GM21717 (cell line): ENCODE data around the gene SPTLC2.

ENCODE experiments used
- ATAC-seq: cut with Tn5 transposase; IDR thresholded peaks from one replicate; pipeline ENCODE4 v1.9.1; 2021; ENCODE audit warnings: mild to moderate bottlenecking, moderate library complexity; ENCODE audit not compliant: unreplicated experiment

The SPTLC2 gene

DNA sequence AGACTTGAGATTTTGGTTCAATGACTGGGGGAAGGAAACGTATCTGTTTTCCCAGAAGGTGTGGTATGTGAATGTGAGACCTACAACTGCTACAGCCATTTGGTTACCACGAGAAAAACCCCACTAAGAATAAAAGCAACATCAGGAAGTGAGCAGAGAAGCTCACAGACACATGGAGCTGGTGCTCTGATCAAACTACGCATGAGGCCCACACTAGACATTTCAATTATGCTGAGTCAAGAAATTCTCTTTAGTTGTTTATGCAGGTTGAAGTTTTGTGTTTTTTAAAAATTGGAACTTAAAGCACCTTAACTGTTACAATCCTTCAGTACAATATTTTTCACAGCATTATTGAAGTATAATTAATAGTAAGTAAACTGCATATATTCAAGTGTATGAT is 8.9 kb upstream of the SPTLC2 start:
- ATAC-seq: no peak

DNA sequence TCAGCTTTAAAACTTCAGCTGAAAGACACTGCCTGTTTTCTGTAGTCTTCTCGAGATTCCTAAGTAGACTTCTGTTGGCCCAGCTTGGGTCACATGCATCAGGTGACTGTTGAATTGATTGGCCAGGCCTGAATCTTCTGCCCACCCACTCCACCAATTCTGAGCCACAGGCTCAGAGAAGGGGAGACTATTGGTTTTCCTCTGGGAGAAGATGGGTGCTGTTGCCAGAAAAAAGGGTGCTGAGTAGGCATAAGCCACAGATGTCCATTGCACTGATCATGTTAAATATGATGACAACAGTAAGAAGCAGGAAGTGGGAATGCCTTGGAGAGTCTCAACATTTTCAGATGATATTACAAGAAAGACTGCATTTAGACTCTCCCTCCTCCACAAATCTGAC is 6.8 kb upstream of the SPTLC2 start:
- no peak for ATAC-seq

DNA sequence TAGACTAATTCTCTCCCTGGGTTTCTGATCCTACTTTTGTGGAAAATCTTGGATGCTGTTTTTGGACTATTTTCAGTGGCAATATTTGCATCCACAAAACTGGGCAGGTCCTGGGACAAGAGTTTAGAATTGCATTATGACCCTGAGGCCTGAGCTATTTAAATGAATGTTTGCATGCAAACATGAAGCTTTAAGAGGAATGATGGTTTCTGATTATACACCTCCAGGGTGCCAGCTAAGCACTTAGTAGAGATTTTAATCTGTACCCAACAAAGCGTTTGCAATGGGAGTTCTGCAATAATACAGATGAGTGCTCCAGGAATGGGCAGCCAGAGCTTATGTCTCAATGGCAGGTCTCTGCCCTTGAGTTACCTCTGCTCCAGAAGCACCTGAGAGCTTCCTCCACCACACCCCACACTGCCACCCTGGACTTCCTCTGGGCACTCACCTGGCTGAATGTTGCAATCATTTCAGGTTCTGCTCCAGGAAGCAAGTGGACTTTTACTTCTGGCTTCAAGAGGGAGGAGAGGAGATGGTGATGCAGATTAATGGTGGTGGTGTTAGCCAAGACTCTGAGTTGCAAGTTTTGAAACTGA is 6.0 kb upstream of the SPTLC2 start:
- ATAC-seq: no peak

DNA sequence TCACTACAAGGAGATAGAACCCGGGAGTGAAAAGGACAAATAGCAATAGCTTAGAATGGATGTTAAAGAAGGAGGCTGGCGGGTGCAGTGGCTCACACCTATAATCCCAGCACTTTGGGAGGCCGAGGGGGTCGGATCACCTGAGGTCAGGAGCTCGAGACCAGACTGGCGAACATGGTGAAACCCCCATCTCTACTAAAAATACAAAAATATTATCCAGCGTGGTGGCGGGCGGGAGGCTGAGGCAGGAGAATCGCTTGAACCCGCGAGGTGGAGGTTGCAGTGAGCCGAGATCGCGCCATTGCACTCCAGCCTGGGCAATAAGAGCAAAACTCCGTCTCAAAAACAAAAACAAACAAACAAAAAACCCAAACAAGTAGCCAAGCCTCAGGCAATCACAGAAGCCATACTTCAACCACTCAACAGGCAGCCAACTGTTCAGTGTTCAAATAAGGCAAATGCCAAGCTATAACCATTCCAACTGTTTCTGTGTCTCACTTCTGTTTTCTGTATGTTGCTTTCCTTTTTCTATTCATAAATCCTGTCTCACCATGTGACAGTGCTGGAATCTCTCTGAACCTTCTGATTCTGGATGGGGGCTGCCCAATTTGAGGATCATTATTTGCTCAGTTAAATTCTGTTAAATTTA is 3.9 kb upstream of the SPTLC2 start:
- no peak for ATAC-seq

DNA sequence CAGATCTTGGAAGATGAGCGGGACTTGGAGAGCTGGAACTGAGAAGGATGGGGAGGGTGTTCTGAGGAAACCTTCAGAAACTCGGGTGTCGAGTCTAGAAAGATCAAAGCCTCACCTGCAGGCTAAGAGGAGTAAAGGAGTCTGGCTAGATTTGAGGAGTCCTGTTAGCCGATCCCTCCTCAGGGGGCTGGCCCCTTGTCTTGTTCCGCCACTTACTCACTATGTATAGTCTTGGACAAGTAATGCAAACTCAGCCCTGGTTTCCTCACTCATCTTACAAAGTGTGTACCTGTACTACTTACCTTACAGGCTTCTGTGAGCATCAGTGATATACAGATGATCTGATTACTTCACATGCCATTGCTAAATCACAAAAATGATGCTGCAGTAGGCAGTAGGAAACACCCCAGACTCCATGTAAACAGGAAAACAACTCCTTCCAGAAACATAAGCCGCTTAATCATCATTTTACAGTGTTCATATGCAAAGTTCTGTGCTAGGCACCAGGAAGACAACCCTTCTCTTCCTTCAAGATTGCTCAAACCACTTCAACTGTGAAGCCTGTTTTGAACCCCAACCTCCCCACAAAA is 2.0 kb upstream of the SPTLC2 start:
- no peak for ATAC-seq

DNA sequence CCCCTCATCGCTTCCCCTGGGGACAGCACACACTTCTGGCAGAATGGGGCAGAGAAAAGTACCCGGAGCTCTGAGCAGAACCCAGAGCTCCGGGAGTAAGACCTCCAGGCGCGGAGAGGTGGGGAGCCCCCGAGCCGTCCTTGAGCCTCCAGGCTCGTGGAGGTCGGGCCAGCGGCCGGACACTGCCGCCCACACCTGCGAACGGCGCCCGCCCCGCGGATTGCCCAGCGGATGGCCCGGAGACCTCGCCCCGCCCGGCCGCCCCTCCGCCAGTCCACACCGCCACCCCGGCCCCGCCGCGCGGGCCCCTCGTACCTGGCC is 344 bp downstream of the SPTLC2 start:
- peak; percentile 10 for ATAC-seq

DNA sequence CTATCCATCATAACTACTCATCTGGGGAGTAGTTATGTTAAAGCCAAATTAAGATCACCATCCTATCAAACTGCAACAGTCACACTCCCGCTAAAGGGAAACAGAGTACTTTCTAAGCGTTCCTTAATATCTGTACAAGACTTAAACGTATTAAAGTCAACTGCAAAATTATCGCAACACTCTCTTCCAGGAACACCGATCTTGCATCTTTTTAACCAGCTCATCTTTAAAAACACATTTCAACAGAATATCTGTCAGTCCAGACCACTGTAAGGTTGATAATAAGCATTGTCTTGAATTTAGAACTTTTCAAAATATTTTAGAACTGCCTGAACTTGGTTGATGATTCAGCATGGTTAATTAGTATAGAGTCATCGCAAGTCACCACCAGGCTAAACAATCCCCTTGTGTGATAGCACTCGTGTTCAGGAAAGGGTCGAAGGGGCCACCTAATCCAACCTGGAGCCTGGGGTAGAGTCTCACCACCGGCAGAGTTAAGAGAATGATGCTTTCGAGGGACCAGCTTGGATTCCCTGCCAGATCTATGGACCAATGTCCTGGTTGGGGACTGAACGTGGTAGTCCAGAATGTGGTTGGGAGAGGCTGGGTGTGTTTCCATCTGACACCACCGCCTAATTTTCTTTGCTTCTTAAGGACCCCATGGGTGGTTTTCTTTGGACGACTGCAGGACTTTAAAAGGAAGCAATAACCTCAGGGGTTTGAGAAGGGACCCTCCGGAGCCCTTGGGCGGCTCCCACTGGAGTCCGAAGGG is 890 bp downstream of the SPTLC2 start:
- no peak for ATAC-seq

DNA sequence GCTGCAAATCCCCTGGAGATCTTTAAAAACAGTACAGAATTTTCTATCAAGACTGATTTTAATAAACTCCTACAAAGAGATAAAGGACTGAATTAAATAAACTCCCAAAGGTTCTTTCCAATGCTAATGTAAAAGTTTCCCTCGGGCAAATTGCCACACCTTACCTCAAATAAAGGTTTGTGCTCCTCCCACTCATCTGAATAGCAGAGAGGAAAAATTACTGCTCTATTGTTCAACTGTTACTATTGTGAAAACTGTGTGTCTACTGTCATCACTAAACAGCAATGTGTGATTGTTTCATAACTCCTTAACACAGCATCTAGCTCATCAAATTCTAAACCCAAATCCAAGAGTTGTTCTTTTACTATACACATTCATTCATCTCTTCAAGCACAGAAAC is 3.2 kb downstream of the SPTLC2 start:
- ATAC-seq: no peak

DNA sequence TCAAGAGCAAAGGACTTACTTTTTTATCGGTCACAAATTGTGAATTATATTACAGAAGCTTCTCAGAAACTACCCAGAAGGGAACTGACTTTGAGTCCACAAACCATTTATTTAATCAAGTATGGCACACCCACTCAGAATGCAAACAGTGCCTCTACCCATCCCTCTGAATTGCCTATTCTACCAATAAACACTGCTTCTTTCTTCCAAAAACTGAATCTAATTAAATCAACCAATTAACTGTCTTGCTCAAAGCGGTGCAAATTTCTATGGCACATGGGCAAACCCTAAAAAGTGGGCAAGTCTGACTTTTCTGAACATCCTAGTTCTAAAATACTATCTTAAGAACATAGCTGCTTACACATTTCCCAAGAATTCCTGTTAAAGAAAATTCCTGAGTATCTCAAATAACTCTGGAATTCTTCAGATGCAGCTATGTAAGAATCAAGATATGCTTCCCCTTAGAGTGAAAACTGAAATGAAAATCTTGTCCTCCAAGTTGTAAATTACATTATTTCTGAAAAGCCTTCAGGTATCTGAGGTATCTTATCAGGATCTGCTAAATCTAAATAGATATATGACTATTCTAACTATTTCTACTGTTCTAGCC is 4.3 kb downstream of the SPTLC2 start:
- ATAC-seq: no peak

DNA sequence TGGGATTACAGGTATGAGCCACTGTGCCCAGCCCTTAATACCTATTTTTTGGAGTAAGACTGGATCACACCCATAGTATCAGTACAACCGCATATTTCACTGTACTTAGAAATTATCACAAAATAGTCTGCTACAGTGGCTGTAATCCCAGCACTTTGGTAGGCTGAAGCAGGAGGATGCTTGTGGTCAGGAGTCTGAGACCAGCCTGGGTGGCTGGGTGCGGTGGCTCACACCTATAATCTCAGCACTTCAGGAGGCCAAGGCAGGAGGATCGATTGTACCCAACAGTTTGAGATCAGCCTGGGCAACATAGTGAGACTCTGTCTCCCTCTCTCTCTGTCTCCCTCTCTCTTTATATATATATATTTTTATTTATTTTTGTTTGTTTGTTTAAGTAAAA is 5.9 kb downstream of the SPTLC2 start:
- ATAC-seq: no peak

DNA sequence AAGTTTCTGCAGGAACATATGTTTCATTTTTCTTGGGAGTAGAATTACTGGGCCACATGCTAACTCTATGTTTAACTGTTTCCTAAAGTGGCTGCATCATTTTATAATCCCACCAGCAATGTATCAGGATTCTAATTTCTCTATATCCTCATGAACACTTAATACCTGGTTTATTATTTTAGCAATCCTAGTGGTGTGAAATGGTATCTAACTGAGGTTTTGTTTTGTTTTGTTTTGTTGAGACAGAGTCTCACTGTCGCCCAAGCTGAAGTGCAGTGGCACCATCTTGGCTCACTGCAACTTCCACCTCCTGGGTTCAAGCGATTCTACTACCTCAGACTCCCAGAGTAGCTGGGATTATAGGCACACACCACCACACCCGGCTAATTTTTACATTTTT is 6.5 kb downstream of the SPTLC2 start:
- no peak for ATAC-seq

DNA sequence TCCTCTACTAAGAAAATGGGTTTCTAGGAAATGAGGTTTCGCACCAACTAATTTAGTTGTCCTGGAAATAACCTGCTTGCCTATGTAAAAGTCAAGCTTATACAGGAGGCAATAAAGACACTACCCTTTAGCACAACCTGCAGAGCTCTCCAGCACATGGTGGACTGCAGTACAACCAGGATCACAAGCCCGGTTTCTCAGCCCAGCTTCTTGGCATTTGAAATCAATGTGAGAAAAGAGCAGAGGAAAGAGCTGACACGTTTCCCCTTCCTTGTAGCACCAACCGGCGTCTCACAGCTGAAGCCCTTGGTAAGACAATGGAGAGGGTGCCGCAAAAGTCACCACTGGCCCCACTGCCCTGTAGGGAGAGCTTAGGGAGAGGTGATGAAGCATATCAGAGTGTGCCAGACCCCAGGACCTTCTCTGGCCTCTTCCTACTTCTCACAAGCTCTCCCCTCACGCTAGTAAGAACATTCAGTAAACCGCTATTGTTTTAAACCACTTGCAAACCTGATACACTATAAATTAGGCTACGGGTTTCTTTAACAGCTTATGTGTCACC is 8.6 kb downstream of the SPTLC2 start:
- ATAC-seq: no peak

DNA sequence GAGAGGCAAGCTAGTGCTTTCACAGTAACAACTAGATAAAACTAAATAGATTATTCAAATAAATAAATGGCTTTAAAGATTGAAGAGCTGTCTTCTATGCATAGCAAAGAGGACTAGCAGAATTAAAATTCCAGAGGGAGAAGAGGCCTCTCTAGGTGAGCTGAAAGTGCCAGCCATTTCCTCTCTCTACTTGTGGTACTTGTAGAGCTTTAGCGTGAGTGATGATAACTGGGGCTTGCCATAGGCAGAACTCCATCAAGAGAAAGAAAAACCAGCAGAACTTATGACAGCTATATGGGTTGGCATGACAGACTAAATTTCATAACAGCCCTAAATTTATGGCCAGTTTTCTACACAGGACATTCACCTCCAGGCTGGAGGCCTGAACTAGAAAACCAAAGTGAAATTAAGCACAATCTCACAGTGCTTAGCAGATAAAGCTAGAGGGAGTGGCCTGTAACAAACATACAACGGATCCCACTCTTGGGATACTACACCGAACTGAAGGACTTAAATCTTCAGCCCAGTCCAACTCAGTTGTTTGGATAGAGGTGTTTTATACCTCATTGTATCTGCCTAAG is 11.0 kb downstream of the SPTLC2 start:
- ATAC-seq: no peak

DNA sequence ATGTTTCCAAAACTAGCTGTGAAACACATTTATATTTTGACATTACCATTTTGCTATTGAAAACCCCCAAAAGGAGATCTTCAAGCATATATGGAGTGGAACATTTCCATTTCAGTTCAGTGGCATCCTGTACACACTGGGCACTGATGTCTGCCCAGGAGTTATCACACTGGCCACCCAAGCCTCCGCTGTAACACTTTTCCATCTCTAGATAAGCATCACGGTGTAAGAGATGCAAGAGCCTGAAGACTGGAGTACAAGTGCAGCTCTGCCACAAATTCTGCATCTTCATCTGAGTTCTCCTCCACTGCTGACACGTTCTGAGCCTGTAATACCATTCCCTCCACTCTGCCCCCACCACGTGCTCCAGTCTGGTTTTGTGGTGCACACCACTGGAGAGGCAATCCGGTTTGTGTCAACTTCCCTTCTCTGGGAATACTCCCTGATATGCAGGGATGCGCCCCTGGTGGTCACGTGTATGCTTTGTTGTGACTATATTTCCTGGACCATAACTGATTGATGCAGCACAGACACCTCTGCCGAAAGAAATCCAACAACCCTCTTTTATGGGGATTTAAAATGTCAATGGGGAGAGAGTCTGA is 12.7 kb downstream of the SPTLC2 start:
- ATAC-seq: no peak

DNA sequence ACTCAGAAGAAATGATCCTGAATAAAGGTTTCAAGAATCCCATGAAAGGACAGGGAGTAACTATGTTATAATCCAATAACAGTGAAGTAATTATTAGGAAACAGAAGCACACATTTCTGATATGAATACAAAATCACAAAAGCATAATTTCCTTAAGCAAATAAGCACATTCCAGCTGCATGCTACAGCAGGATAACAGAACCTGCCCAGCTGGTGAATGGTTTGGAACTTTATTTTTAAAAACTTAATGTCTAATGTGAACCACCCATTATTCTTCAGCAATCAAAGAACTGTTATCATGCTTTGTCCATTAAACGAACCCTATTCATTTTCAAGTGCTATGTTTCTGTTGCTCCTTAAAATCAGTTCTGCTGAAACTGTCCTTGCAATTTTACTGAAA is 13.4 kb downstream of the SPTLC2 start:
- no peak for ATAC-seq

DNA sequence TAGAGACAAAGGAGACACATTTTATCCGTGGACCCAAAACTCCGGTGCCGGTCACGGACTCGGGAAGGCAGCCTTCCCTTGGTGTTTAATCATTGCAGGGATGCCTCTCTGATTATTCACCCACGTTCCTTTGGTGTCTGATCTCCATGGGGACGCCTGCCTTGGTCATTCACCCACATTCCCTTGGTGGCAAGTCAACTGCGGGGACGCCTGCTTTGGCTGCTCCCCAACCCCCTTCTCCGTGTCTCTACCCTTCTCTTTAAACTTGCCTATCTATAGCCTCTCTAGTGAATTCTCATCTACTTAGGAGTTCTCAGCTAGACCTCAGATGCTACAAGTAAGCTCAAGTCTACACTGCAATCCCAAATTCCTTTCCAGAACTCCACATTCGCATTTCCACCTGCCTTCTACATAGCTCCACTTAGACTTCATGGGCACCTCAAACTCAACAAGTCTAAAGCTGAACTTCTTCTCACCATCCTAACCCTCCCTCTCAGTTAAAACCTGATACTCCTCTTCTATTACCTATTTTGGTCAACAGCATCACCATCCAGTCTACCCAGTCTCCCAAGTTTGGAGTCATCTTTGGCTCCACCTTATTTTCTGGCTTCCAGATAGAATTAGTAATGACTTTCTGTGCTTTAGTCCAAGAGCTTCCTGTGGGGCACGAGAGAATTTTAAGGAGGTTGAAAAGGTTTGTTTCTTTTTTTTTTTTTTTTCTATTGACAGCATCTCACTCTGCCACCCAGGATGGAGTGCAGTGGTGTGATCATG is 14.4 kb downstream of the SPTLC2 start:
- ATAC-seq: no peak

DNA sequence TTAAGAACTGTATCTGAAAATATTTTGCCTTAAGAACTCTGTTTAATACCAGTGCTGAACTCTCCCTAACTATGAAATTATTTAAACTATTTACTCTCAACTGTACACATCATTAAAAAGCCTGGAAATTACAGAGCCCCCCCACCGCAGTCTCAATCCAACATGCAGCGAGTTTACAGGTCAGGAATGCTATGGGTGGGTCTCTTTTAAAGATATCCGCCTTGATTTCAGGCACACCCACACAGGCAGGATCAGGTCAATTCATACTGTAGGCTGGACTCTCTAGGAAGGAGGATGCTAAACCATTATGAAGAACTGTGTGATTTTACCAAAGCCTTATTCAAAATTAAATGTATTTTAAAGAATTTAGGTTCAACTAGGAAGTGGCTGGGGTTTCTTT is 16.5 kb downstream of the SPTLC2 start:
- ATAC-seq: no peak

DNA sequence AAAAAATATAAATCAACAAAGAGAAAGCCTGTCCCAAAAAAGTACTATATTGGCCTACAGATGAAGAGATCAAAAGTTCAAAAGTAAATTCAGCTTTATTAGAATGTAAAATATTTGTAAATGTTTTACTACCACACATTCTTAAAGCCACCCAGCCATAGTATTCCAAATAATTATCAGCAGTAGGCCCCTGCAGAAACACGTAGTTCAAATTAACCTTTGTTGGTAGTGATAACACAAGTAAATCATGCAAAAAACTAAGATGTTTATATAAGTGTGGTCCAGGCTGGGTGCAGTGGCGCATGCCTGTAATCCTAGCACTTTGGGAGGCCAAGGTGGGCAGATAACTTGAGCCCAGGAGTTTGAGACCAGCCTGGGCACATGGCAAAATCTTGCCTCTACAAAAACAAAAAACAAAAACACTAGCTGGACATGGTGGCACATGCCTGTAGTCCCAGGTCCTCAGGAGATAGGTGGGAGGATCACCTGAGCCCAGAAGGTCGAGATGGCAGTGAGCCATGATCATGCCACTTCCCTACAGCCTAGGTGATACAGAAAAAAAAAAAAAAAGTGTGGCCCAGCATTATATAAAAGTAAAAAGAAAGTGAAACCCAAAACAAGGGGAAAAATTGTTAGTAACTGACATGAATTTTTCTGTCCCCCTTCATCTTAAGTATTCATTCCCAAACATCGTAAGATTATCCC is 17.9 kb downstream of the SPTLC2 start:
- no peak for ATAC-seq

DNA sequence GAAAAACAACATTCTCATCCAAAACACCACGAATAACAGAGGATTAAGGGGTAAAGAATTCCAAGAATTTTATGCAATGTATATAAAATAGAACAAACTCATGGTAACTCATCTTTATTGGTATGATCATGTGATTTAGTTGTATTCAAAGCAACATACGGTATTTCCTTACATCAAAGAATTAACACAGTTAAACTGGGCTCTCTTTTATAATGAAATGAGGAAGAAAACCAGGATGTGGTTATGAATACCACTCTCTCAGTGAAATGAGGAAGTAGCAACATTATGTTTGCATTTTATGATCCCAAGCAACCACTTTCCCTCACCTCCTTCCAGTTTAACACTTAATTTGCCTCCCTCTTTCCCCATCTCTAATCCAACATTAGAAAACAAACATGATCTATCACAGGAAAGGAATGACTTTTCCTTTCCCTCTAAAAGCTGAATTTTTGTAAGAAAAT is 22.9 kb downstream of the SPTLC2 start:
- peak; percentile 62 for ATAC-seq
